ENCODE results near the gene PIP5K1C.
A peak's percentile ranks its signal among the peaks of the same experiment; 100 is the strongest.

Gene PIP5K1C

DNA sequence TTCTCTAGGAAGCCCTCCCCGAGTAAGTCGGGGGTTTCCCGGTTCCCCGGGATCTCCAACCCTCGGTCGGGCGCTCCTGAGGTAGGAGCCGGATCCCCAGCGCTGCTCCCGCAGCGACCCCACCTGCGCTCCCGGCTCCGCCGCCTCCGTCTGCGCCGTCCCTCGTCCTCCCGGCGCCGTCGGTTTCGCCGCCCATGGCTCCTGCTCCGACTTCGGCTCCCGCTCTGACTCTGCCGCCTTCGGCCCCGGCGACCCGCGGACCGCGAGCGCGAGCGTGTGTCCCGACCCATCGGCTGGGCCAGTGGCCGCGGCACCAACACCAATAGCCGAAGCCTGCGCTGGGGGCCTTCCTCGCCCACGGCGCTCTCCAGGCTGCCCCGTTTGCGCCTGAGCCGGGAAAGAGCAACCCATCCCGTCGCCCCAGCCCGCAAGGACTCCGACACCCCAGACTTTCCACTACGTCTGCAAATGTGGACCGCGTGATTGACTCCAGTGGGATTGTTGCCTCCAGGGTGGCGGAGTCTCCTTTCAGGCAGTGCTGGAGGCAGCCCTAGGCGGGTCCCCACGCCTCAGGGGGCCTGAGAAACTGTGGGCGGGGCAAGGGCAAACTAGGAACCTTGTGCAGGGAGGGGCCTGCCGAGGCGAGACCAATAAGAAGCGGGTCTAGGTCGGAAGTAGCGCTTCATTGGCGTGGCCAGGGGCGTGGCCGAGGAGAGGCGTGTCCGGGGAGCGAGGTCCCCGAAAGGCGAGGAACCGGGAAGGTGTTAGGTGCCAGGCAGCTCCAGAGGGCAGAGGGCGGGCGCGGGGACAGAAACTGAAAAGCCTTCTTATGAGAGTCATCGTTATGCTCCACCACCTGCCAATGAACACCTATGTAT lies 73.6 kb downstream of the PIP5K1C start, which contains the start of gene CACTIN:
TSS of gene CACTIN (minus strand) at position 318 of the 878 bp plus-strand sequence. CDS start at position 290, 28 bp downstream.
- peak; percentile 97 for DNase-seq (ENCODE audit: low read depth)

DNA sequence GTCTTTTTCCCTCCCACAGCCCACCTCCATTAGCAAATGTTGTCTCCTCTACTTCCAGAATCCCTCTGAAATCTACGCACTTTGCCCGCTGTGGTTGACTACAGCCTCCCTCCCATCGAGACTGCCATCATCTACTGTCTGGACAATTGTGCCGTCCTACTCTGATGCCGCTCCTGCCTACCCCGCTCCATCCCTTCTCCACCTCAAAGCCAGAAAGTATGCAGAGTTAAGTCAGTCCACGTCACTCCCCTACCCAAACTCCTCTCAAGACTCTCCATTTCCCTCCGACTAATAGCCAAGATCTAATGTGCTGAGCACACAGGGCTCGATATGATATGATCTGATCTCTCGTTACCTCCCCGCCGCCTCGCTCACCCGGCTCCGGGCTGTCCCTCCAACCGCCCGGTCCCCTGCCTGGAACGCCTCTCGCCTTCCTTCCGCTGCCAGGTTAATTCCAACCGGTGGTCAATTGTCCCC lies 74.2 kb downstream of the PIP5K1C start:
- DNase-seq (ENCODE audit: low read depth), result peak; percentile 12

- no peak for DNase-seq (ENCODE audit: low read depth)
Measured at GRCh38 chr19:3623716-3624115, 76.6 kb downstream of the PIP5K1C start.

DNA sequence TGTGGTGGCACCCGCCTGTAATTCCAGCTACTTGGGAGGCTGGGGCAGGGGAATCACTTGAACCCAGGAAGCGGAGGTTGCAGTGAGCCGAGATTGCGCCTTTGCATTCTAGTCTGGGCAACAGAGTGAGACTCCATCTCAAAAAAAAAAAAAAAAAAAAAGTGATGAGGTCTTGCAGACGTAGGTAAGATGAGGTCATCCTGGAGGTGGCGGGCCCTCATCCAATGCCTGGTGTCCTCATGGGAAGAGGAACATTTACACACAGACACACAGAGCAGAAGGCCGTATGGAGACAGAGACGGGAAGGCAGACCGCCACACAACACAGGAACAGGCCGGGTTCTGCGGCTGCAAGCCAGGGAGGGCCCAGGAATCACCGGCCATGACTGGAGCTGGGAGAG lies 78.0 kb downstream of the PIP5K1C start:
- DNase-seq (ENCODE audit: low read depth), result no peak

DNA sequence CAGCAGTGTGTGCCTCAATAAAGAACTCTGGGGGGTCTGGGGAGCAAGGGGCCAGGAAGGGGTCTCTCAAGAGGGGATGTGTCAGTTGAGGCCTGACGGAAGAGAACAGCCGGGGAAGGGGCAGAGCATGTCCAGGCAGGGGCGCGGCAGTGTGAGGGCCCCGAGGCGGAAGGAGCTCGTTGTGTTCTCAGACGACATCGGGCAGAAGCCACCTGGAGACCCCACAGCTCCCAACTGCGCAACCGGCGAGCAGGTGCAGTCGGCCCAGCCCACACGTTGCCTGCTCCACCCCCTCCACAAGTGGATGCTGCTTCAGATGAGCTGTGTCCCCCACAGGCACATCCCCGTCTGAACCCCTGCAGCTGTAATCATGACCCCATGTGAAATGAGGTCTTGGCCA lies 78.6 kb downstream of the PIP5K1C start:
- no peak for DNase-seq (ENCODE audit: low read depth)

DNA sequence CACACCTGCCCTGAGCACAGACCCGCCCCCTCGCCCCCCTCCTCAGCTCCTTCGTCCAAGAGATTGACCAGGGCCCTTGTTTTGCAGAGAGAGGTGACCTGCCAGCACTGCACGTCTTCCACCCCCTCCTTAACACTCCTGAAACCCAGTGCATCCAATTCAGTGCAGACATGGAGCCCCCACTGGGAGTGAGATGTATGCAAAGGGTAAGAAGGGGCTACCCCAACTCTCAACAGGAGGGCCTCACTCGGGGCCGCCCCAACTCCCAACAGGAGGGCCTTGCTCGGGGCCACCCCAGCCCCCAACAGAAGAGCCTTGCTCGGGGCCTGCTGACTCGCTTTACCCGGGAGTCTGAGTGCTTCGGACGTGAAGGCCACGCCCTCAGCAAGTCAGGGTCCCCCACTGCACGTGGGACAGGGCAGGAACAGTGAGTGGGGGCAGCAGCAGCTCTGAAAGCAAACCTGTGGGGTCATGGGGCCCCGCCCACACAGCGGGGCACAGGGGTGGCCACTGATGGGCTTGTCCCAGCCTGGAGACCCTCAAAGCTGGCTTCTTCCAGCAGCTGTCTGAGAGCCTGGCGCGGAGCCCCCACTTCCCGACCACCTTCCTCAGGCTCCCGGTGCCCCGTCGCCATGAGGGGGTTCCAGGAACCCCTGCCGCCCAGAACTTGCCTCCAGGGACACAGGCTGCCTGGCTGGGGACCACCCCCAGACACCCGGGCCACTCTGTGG lies 79.3 kb downstream of the PIP5K1C start:
- DNase-seq (ENCODE audit: low read depth), result no peak

- no peak for DNase-seq (ENCODE audit: low read depth)
Measured at GRCh38 chr19:3620145-3620816, 80.0 kb downstream of the PIP5K1C start.

DNA sequence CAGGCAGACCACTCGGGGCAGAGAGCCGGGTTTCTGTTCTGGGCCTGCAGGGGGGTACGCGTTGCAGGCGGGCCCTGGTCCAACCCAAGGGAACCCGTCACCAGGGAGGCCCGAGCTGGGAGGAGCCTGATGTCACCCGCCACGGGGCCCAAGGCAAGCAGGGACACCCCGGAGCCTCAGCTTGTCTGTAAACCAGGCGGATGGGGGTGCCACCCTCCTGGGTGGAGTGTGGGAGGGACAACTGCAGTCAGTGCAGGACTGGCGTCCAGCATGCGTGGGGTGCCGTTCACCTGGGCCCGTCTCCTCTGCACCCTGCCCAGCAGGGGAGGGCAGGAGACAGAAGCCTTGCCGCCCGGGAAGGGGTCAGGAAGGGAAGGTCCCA lies 80.6 kb downstream of the PIP5K1C start:
- DNase-seq (ENCODE audit: low read depth), result no peak

- no peak for DNase-seq (ENCODE audit: low read depth)
Measured at GRCh38 chr19:3618811-3619630, 81.2 kb downstream of the PIP5K1C start.

GRCh38 chr19:3618144-3618810 lies 82.0 kb downstream of the PIP5K1C start:
- peak; percentile 28 for DNase-seq (ENCODE audit: low read depth)

GRCh38 chr19:3617463-3617862 lies 82.8 kb downstream of the PIP5K1C start:
- no peak for DNase-seq (ENCODE audit: low read depth)

DNA sequence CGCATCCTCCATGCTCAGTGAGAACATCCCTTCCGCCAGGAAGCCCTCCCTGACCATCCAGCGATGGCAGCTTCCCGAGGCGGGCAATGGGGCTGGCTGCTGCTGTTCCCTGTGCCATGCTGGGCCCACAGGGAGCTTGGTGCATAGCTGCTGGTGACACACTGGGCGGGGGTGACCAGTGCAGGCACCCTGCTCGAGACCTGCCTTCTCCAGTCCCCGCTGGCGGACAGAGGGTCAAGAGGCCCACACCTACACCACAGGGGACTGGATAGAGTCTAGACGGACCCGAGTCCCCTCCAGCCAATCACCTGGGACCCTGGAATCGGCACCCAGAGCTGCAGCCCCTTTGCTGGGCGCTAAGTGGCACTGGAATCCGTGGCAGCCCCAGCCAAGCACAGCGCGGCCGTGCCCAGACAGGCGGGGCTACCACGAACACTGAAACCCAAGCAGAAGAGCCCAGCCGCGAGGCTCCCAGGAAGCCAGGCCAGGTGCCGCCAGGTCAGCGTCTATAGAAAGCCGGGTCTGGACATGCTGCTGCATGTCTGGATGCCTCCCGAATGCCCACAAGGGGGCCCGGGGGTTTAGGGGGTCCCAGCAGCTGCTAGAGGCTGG lies 84.6 kb downstream of the PIP5K1C start:
- no peak for DNase-seq (ENCODE audit: low read depth)

- DNase-seq (ENCODE audit: low read depth), result no peak
Measured at GRCh38 chr19:3614858-3615505, 85.3 kb downstream of the PIP5K1C start.

- no peak for DNase-seq (ENCODE audit: low read depth)
Measured at GRCh38 chr19:3613818-3614661, 86.2 kb downstream of the PIP5K1C start.

DNA sequence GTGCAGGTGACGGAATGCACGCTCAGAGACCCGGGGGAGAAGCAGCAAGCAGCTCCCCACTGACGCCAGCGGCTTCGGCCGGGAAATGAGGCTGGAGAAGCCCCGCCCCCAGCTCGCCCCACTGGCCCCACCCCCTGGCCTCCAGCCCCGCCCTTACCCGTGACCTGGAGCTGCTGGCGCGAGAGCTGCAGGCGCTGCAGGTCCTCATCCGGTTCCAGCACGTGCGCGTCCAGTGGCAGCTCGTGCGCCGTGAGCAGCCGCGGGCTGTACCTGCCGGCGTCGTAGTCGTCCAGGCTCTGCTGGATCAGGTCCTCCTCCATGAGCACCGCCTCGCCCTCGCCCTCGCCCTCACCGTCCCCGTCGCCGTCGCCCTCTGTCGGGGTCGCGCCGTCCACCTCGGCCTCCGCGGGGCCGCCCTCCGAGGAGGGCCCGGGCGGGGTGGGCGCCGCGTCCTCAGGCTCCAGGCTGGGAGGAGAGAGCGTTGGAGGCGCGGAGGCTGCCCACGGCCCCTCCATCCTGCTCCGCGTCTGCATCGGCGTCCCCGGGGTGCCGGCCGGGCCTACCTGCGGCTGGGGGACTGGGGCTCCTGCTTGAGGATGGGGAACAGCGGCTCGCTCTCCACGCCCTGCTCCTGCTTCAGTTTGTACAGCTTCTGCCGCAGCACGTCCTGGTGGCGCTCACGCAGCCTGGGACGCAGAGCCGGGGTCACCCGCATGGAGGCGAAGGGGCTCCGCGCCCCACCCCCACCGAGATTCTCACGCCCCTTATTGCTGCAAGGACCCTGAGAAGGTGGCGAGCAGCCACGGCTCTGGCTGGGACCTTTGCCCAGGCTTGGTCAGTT lies 87.1 kb downstream of the PIP5K1C start:
- no peak for DNase-seq (ENCODE audit: low read depth)

GRCh38 chr19:3612330-3612729 lies 87.9 kb downstream of the PIP5K1C start:
- DNase-seq (ENCODE audit: low read depth), result no peak

GRCh38 chr19:3611841-3612240 lies 88.4 kb downstream of the PIP5K1C start:
- no peak for DNase-seq (ENCODE audit: low read depth)

All from iris pigment epithelial cell (primary cell).